H9 (cell line): ENCODE data around the gene ERC1. TPM values are rescaled to one million over a fixed set of nuclear protein-coding genes. Genes with fewer than 3 reads are reported as not detected.

Experiments used
- DNase-seq: peaks from one replicate; pipeline ENCODE4 v3.0.0-alpha.2; 2017
- H2AFZ ChIP-seq: one replicate; pipeline ENCODE4 v1.6.1; 2013; ENCODE audit warnings: mild to moderate bottlenecking, low read length, control low read depth, moderate library complexity
- H2AK5ac ChIP-seq: 2 replicates; pipeline ENCODE4 v1.6.1; 2013; ENCODE audit warnings: low read length, control low read depth, mixed read lengths; ENCODE audit not compliant: insufficient read length
- H2BK120ac ChIP-seq: one replicate; pipeline ENCODE4 v1.6.1; 2013; ENCODE audit warnings: low read depth, mild to moderate bottlenecking, low read length, control low read depth, inconsistent platforms; ENCODE audit not compliant: poor library complexity, severe bottlenecking
- H2BK12ac ChIP-seq: 2 replicates; pipeline ENCODE4 v1.6.1; 2013; ENCODE audit warnings: low read length, control low read depth, mixed read lengths, low read depth; ENCODE audit not compliant: insufficient read length
- H2BK15ac ChIP-seq: 2 replicates; pipeline ENCODE4 v1.6.1; 2013; ENCODE audit warnings: low read depth, low read length, control low read depth
- H2BK20ac ChIP-seq: one replicate; pipeline ENCODE4 v1.6.1; 2013; ENCODE audit warnings: low read depth, mild to moderate bottlenecking, low read length, control low read depth, inconsistent platforms; ENCODE audit not compliant: poor library complexity, severe bottlenecking
- H2BK5ac ChIP-seq: 2 replicates; pipeline ENCODE4 v1.6.1; 2013; ENCODE audit warnings: low read length, control low read depth, mixed read lengths; ENCODE audit not compliant: insufficient read length
- H3K14ac ChIP-seq: 2 replicates; pipeline ENCODE4 v1.6.1; 2013; ENCODE audit warnings: low read length, control low read depth; ENCODE audit not compliant: insufficient read depth
- H3K18ac ChIP-seq: 2 replicates; pipeline ENCODE4 v1.6.1; 2013; ENCODE audit warnings: low read depth, mild to moderate bottlenecking, mixed read lengths, low read length, control low read depth; ENCODE audit not compliant: insufficient read length
- H3K23ac ChIP-seq: 2 replicates; pipeline ENCODE4 v1.6.1; 2013; ENCODE audit warnings: low read length, control low read depth, mixed read lengths, low read depth; ENCODE audit not compliant: insufficient read length
- H3K23me2 ChIP-seq: 2 replicates; pipeline ENCODE4 v1.6.1; 2013; ENCODE audit warnings: low read depth, mild to moderate bottlenecking, mixed read lengths, low read length, control low read depth; ENCODE audit not compliant: insufficient read length, poor library complexity, severe bottlenecking
- H3K27ac ChIP-seq: 2 replicates; pipeline ENCODE4 v1.5.1; 2013; ENCODE audit warnings: low read length, control low read depth, mixed read lengths, low read depth; ENCODE audit not compliant: insufficient read length
- H3K27me3 ChIP-seq: 2 replicates; pipeline ENCODE4 v1.6.1; 2013; ENCODE audit warnings: low read length, control low read depth, inconsistent platforms; ENCODE audit not compliant: insufficient read depth
- H3K4ac ChIP-seq: 2 replicates; pipeline ENCODE4 v1.6.1; 2013; ENCODE audit warnings: low read depth, mild to moderate bottlenecking, control low read depth, inconsistent platforms, low read length, moderate library complexity
- H3K4me1 ChIP-seq: 2 replicates; pipeline ENCODE4 v1.6.1; 2013; ENCODE audit warnings: low read length, control low read depth, inconsistent platforms; ENCODE audit not compliant: insufficient read depth
- H3K4me2 ChIP-seq: 2 replicates; pipeline ENCODE4 v1.6.1; 2013; ENCODE audit warnings: low read length, control low read depth, mixed read lengths; ENCODE audit not compliant: insufficient read length, insufficient read depth
- H3K56ac ChIP-seq: 2 replicates; pipeline ENCODE4 v1.6.1; 2013; ENCODE audit warnings: low read depth, mild to moderate bottlenecking, mixed read lengths, low read length, control low read depth; ENCODE audit not compliant: insufficient read length
- H3K79me1 ChIP-seq: 2 replicates; pipeline ENCODE4 v1.6.1; 2013; ENCODE audit warnings: low read depth, mild to moderate bottlenecking, moderate library complexity, low read length, control low read depth, inconsistent platforms; ENCODE audit not compliant: insufficient read depth, poor library complexity, severe bottlenecking
- H3K79me2 ChIP-seq: 2 replicates; pipeline ENCODE4 v1.6.1; 2013; ENCODE audit warnings: low read length, control low read depth, inconsistent platforms; ENCODE audit not compliant: insufficient read depth
- H3K9ac ChIP-seq: 2 replicates; pipeline ENCODE4 v1.6.1; 2013; ENCODE audit warnings: low read length, control low read depth, mixed read lengths; ENCODE audit not compliant: insufficient read length; ENCODE audit errors: extremely low read depth
- H3K9me3 ChIP-seq: one replicate; pipeline ENCODE4 v1.6.1; 2013; ENCODE audit warnings: low read depth, low read length, inconsistent platforms; ENCODE audit not compliant: control insufficient read depth
- H3T11ph ChIP-seq: one replicate; pipeline ENCODE4 v1.6.1; 2013; ENCODE audit warnings: mild to moderate bottlenecking, low read length, control low read depth, inconsistent platforms
- H4K20me1 ChIP-seq: one replicate; pipeline ENCODE4 v1.6.1; 2013; ENCODE audit not compliant: control insufficient read depth, insufficient read length, insufficient read depth
- H4K5ac ChIP-seq: 2 replicates; pipeline ENCODE4 v1.6.1; 2013; ENCODE audit warnings: low read depth, mild to moderate bottlenecking, mixed read lengths, low read length, control low read depth; ENCODE audit not compliant: insufficient read length
- H4K8ac ChIP-seq: replicated peaks from 2 replicates; pipeline ENCODE4 v1.6.1; 2013; ENCODE audit warnings: low read length, control low read depth, mixed read lengths, low read depth; ENCODE audit not compliant: insufficient read length
- H4K91ac ChIP-seq: 2 replicates; pipeline ENCODE4 v1.6.1; 2013; ENCODE audit warnings: low read depth, mild to moderate bottlenecking, moderate library complexity, mixed read lengths, low read length, control low read depth; ENCODE audit not compliant: insufficient read length
- H3K27ac Mint-ChIP-seq, 3 experiments: 2 replicates in 2 of 3; 3 replicates in 1 of 3; pipeline ENCODE4 v1.8.0; 2020 to 2021; ENCODE audit warnings: mixed read lengths in 3 of 3, mild to moderate bottlenecking in 1 of 3, moderate library complexity in 1 of 3
- H3K27me3 Mint-ChIP-seq: 2 replicates; pipeline ENCODE4 v1.8.0; 2021; ENCODE audit warnings: low read depth, mild to moderate bottlenecking, moderate library complexity, mixed read lengths
- H3K36me3 Mint-ChIP-seq, 3 experiments: 2 replicates in 2 of 3; 3 replicates in 1 of 3; pipeline ENCODE4 v1.8.0; 2020 to 2021; ENCODE audit warnings: low read depth in 3 of 3, mixed read lengths in 3 of 3; ENCODE audit not compliant: insufficient read depth in 1 of 3
- H3K4me1 Mint-ChIP-seq, 2 experiments: 2 replicates each; pipeline ENCODE4 v1.8.0; 2020; ENCODE audit warnings: mixed read lengths in 2 of 2
- H3K4me3 Mint-ChIP-seq, 2 experiments: 2 replicates in 1 of 2; 3 replicates in 1 of 2; pipeline ENCODE4 v1.8.0; 2020 to 2021; ENCODE audit warnings: mild to moderate bottlenecking in 2 of 2, mixed read lengths in 2 of 2, moderate library complexity in 1 of 2
- H3K9me3 Mint-ChIP-seq, 2 experiments: 2 replicates in 1 of 2; 3 replicates in 1 of 2; pipeline ENCODE4 v1.8.0; 2020; ENCODE audit warnings: mild to moderate bottlenecking in 2 of 2, mixed read lengths in 2 of 2, moderate library complexity in 1 of 2
- CTCF ChIP-seq: fragments of 200-600 bp; sonication (generic); conservative IDR thresholded peaks from 3 replicates; pipeline ENCODE4 v1.8.0; 2021; ENCODE audit warnings: antibody characterized with exemption, mild to moderate bottlenecking
- WGBS: extraction: QIAGEN DNeasy Blood & Tissue Kit; methylation state at CpG from one replicate; pipeline ENCODE4 v1.1.7; 2013; ENCODE audit warnings: missing lambda C conversion rate, low lambda C conversion rate, mixed read lengths; ENCODE audit not compliant: insufficient read length; ENCODE audit errors: extremely low coverage; 5-methylcytosine and 5-hydroxymethylcytosine counted together
- total RNA-seq: library from RNA; stranded (reverse); gene quantifications from 2 replicates; pipeline ENCODE4 v1.2.1, GENCODE V29; 2021

The ERC1 gene
- total RNA-seq, 1 experiment from 2014 or later: 51.2 TPM

DNA sequence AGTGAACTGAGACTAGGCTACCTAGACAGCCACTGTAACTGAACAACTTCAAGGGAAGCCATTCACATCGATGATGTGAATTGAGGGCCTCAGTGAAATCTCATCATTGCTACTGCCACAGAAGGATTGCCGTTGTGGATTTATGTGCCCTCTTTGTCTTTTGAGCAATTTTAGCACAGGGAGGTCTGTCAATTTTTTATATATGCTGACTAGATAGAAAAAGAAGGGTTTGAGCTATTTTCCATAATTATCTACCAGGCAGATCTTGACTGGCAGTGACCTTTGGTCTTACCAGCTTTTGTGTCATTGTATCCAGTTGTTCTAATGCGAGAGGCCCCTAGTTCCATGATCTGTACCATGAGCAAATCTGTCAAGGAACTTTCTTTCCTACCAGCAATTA is 179.4 kb downstream of the ERC1 start:
- Histone ChIP-seq H3K14ac (no peak overlapping the region), H2AFZ (no peak overlapping the region), H2BK5ac (no peak overlapping the region), H3K23me2 (no peaks in the 10 kb centered on the region), H4K5ac (no peak overlapping the region), H2BK12ac (no peak overlapping the region), H3K9me3 (no peaks in the 10 kb centered on the region), H2AK5ac (no peak overlapping the region), H3K4ac (no peak overlapping the region), H4K8ac (no peak overlapping the region), H3K4me2 (no peak overlapping the region), H2BK120ac (no peak overlapping the region), H3K27me3 (no peaks in the 10 kb centered on the region), H4K20me1 (no peaks in the 10 kb centered on the region), H3K23ac (no peak overlapping the region), H3K27ac (no peak overlapping the region), H2BK15ac (no peak overlapping the region), H3K56ac (no peak overlapping the region), H3K9ac (no peak overlapping the region), H3K79me1 (no peaks in the 10 kb centered on the region), H3K79me2 (no peaks in the 10 kb centered on the region), H3K18ac (no peak overlapping the region), H3K4me1 (no peaks in the 10 kb centered on the region; the same call in 1 of the 2 replicates), H2BK20ac (no peak overlapping the region), H4K91ac (no peak overlapping the region), H3T11ph (no peak overlapping the region)
- Mint-ChIP-seq H3K9me3 (no peaks in the 10 kb centered on the region), H3K27me3 (no peaks in the 10 kb centered on the region), H3K36me3 (peaks cover 0 to 6% (median 0%) of the 10 kb centered on the region in 3 experiments; a peak in 2 of 7 replicates), H3K4me3 (no peak overlapping the region), H3K4me1 (peaks cover 3 to 4% of the 10 kb centered on the region in 2 experiments; a peak in 2 of 4 replicates), H3K27ac (no peak overlapping the region)
- no peak for DNase-seq
- no peak for TF ChIP-seq CTCF
- no CpG with 5 or more reads among the region's 3 CpGs for WGBS
